ENCODE measurements around the gene PIP.
"Not testable (repeated sequence)": the region's sequence is repeated elsewhere in the genome, so short reads cannot be mapped to it uniquely, and the experiment has no call there.

The PIP gene

GRCh38 chr7:143177374-143178119, 45.7 kb downstream of the PIP start:
- no peak for DNase-seq (ENCODE audit: low spot score)

- DNase-seq (ENCODE audit: low spot score), result not testable (repeated sequence)
These were observed 48.9 kb downstream of the PIP start for GRCh38 chr7:143180771-143181170.

GRCh38 chr7:143181349-143181748, 49.5 kb downstream of the PIP start:
- DNase-seq (ENCODE audit: low spot score), result no peak

GRCh38 chr7:143183024-143183423, 51.1 kb downstream of the PIP start, which contains the start of gene TAS2R39:
TSS of gene TAS2R39 (plus strand) at chr7:143183419. CDS start at chr7:143183419, 0 bp downstream.
- no peak for DNase-seq (ENCODE audit: low spot score)

- DNase-seq (ENCODE audit: low spot score), result no peak
These were observed 53.7 kb downstream of the PIP start for GRCh38 chr7:143185551-143185950.

- DNase-seq (ENCODE audit: low spot score), result no peak
These were observed 57.1 kb downstream of the PIP start for GRCh38 chr7:143188994-143189393.
